IgD-negative memory B cell (primary cell): ENCODE data around the gene RIOK1. TPM values are rescaled to one million over a fixed set of nuclear protein-coding genes. Genes with fewer than 3 reads are reported as not detected.
A peak's percentile ranks its signal among the peaks of the same experiment; 100 is the strongest.

Source experiments
- H3K27ac Mint-ChIP-seq, 3 donors: one replicate each; pipeline ENCODE4 v1.8.0; 2020 to 2022; ENCODE audit warnings: mild to moderate bottlenecking in 3 of 3, mixed read lengths in 3 of 3, moderate library complexity in 1 of 3
- H3K27me3 Mint-ChIP-seq: one replicate; pipeline ENCODE4 v1.8.0; 2021; ENCODE audit warnings: mixed read lengths
- H3K36me3 Mint-ChIP-seq: one replicate; pipeline ENCODE4 v1.8.0; 2020; ENCODE audit warnings: mild to moderate bottlenecking, mixed read lengths
- H3K4me1 Mint-ChIP-seq, 3 donors: one replicate each; pipeline ENCODE4 v1.8.0; 2020 to 2022; ENCODE audit warnings: mixed read lengths in 3 of 3, mild to moderate bottlenecking in 1 of 3
- H3K4me3 Mint-ChIP-seq, 4 donors: one replicate each; pipeline ENCODE4 v1.8.0; 2020 to 2022; ENCODE audit warnings: mild to moderate bottlenecking in 4 of 4, mixed read lengths in 4 of 4, moderate library complexity in 3 of 4
- H3K9me3 Mint-ChIP-seq, 3 donors: one replicate each; pipeline ENCODE4 v1.8.0; 2020 to 2021; ENCODE audit warnings: mixed read lengths in 3 of 3, mild to moderate bottlenecking in 1 of 3
- polyA plus RNA-seq: library from polyadenylated mRNA; unstranded; fragments of 300-500 nt; fragmentation: Illumina TruSeq; gene quantifications from one replicate; pipeline ENCODE4 v1.2.3, GENCODE V29; 2021

Gene RIOK1
- polyA plus RNA-seq, 1 donor from 2014 or later, result 17.7 TPM

- Mint-ChIP-seq H3K27ac (peak overlapping the region; percentile 98 to 100 (median 99)), H3K36me3 (peaks cover 6% of the 10 kb centered on the region), H3K27me3 (peaks cover 2% of the 10 kb centered on the region), H3K4me1 (peaks cover 35% of the 10 kb centered on the region in 3 donors), H3K4me3 (peak overlapping the region; percentile 96 to 98 (median 97)), H3K9me3 (no peaks in the 10 kb centered on the region)
Measured at GRCh38 chr6:7390226-7390878, 744 bp downstream of the RIOK1 start.

- Mint-ChIP-seq H3K9me3 (no peaks in the 10 kb centered on the region), H3K36me3 (peaks cover 6% of the 10 kb centered on the region), H3K27me3 (peaks cover 2% of the 10 kb centered on the region), H3K4me3 (peak overlapping the region; percentile 96 to 98 (median 97)), H3K4me1 (peaks cover 35% of the 10 kb centered on the region in 3 donors), H3K27ac (peak overlapping the region in 2 of 3 donors; percentile 98 to 99)
Measured at GRCh38 chr6:7391151-7391550, 1.5 kb downstream of the RIOK1 start.

GRCh38 chr6:7392402-7392801, 2.8 kb downstream of the RIOK1 start:
- no peaks in the 10 kb centered on the region for H3K9me3 Mint-ChIP-seq
- H3K4me3 Mint-ChIP-seq, result peak overlapping the region in 1 of 4 donors; percentile 96
- H3K27me3 Mint-ChIP-seq, result peaks cover 2% of the 10 kb centered on the region
- peak overlapping the region in 2 of 3 donors; percentile 43 to 64 for H3K27ac Mint-ChIP-seq
- peaks cover 6% of the 10 kb centered on the region for H3K36me3 Mint-ChIP-seq
- H3K4me1 Mint-ChIP-seq, result peaks cover 34 to 35% (median 35%) of the 10 kb centered on the region in 3 donors

GRCh38 chr6:7401075-7401474, 11.5 kb downstream of the RIOK1 start:
- peak overlapping the region in 1 of 3 donors; percentile 71 for H3K27ac Mint-ChIP-seq
- peaks cover 10% of the 10 kb centered on the region for H3K36me3 Mint-ChIP-seq
- H3K4me1 Mint-ChIP-seq, result peaks cover 0 to 5% (median 2%) of the 10 kb centered on the region in 3 donors
- H3K27me3 Mint-ChIP-seq, result no peaks in the 10 kb centered on the region
- H3K9me3 Mint-ChIP-seq, result no peaks in the 10 kb centered on the region
- H3K4me3 Mint-ChIP-seq, result no peak overlapping the region

- no peaks in the 10 kb centered on the region for H3K27me3 Mint-ChIP-seq
Measured at GRCh38 chr6:7402716-7403115, 13.1 kb downstream of the RIOK1 start.

GRCh38 chr6:7404546-7404945, 14.9 kb downstream of the RIOK1 start:
- Mint-ChIP-seq H3K9me3 (no peaks in the 10 kb centered on the region), H3K36me3 (peaks cover 9% of the 10 kb centered on the region), H3K27me3 (no peaks in the 10 kb centered on the region), H3K4me1 (peaks cover 0 to 5% (median 2%) of the 10 kb centered on the region in 3 donors), H3K27ac (no peak overlapping the region), H3K4me3 (no peak overlapping the region)

More at GRCh38 chr6:7402716-7403115, 13.1 kb downstream of the RIOK1 start:
- H3K36me3 Mint-ChIP-seq, result peaks cover 10% of the 10 kb centered on the region
- no peaks in the 10 kb centered on the region for H3K9me3 Mint-ChIP-seq
- no peak overlapping the region for H3K27ac Mint-ChIP-seq
- H3K4me1 Mint-ChIP-seq, result peaks cover 0 to 5% (median 2%) of the 10 kb centered on the region in 3 donors
- no peak overlapping the region for H3K4me3 Mint-ChIP-seq

GRCh38 chr6:7406743-7407142, 17.1 kb downstream of the RIOK1 start:
- no peaks in the 10 kb centered on the region for H3K4me1 Mint-ChIP-seq
- peaks cover 6% of the 10 kb centered on the region for H3K36me3 Mint-ChIP-seq
- no peak overlapping the region for H3K4me3 Mint-ChIP-seq
- H3K27ac Mint-ChIP-seq, result no peak overlapping the region
- no peaks in the 10 kb centered on the region for H3K9me3 Mint-ChIP-seq
- no peaks in the 10 kb centered on the region for H3K27me3 Mint-ChIP-seq

GRCh38 chr6:7409740-7410139, 20.1 kb downstream of the RIOK1 start:
- no peak overlapping the region for H3K27ac Mint-ChIP-seq
- peaks cover 0 to 5% (median 0%) of the 10 kb centered on the region in 3 donors for H3K4me1 Mint-ChIP-seq
- peaks cover 3% of the 10 kb centered on the region for H3K36me3 Mint-ChIP-seq
- H3K27me3 Mint-ChIP-seq, result no peaks in the 10 kb centered on the region
- H3K9me3 Mint-ChIP-seq, result no peaks in the 10 kb centered on the region
- H3K4me3 Mint-ChIP-seq, result no peak overlapping the region

GRCh38 chr6:7410851-7411250, 21.2 kb downstream of the RIOK1 start:
- H3K4me3 Mint-ChIP-seq, result no peak overlapping the region
- no peaks in the 10 kb centered on the region for H3K27me3 Mint-ChIP-seq
- peaks cover 3% of the 10 kb centered on the region for H3K36me3 Mint-ChIP-seq
- no peak overlapping the region for H3K27ac Mint-ChIP-seq
- H3K4me1 Mint-ChIP-seq, result peaks cover 0 to 5% (median 0%) of the 10 kb centered on the region in 3 donors
- no peaks in the 10 kb centered on the region for H3K9me3 Mint-ChIP-seq

GRCh38 chr6:7411328-7411727, 21.7 kb downstream of the RIOK1 start:
- no peak overlapping the region for H3K4me3 Mint-ChIP-seq
- peaks cover 0 to 5% (median 0%) of the 10 kb centered on the region in 3 donors for H3K4me1 Mint-ChIP-seq
- H3K9me3 Mint-ChIP-seq, result no peaks in the 10 kb centered on the region
- H3K36me3 Mint-ChIP-seq, result peaks cover 3% of the 10 kb centered on the region
- no peaks in the 10 kb centered on the region for H3K27me3 Mint-ChIP-seq
- no peak overlapping the region for H3K27ac Mint-ChIP-seq

- Mint-ChIP-seq H3K9me3 (no peaks in the 10 kb centered on the region), H3K36me3 (peaks cover 6% of the 10 kb centered on the region), H3K27me3 (no peaks in the 10 kb centered on the region), H3K27ac (no peak overlapping the region), H3K4me3 (no peak overlapping the region), H3K4me1 (peaks cover 0 to 5% (median 0%) of the 10 kb centered on the region in 3 donors)
Measured at GRCh38 chr6:7413151-7413823, 23.7 kb downstream of the RIOK1 start.

GRCh38 chr6:7414811-7415210, 25.2 kb downstream of the RIOK1 start:
- no peaks in the 10 kb centered on the region for H3K27me3 Mint-ChIP-seq
- H3K4me1 Mint-ChIP-seq, result peaks cover 0 to 5% (median 0%) of the 10 kb centered on the region in 3 donors
- H3K4me3 Mint-ChIP-seq, result no peak overlapping the region
- peaks cover 6% of the 10 kb centered on the region for H3K36me3 Mint-ChIP-seq
- H3K9me3 Mint-ChIP-seq, result no peaks in the 10 kb centered on the region
- H3K27ac Mint-ChIP-seq, result no peak overlapping the region

GRCh38 chr6:7417684-7418083, 28.1 kb downstream of the RIOK1 start:
- Mint-ChIP-seq H3K9me3 (no peaks in the 10 kb centered on the region), H3K27me3 (no peaks in the 10 kb centered on the region), H3K4me3 (no peak overlapping the region), H3K4me1 (peaks cover 0 to 5% (median 0%) of the 10 kb centered on the region in 3 donors), H3K36me3 (peaks cover 8% of the 10 kb centered on the region), H3K27ac (no peak overlapping the region)

- Mint-ChIP-seq H3K9me3 (no peaks in the 10 kb centered on the region), H3K27ac (peak overlapping the region in 1 of 3 donors; percentile 11), H3K4me3 (no peak overlapping the region), H3K36me3 (peaks cover 8% of the 10 kb centered on the region), H3K27me3 (no peaks in the 10 kb centered on the region), H3K4me1 (peaks cover 0 to 1% (median 0%) of the 10 kb centered on the region in 3 donors)
Measured at GRCh38 chr6:7418238-7418905, 28.8 kb downstream of the RIOK1 start.

GRCh38 chr6:7419065-7419464, 29.5 kb downstream of the RIOK1 start:
- no peaks in the 10 kb centered on the region for H3K4me1 Mint-ChIP-seq

More at GRCh38 chr6:7419065-7419464, 29.5 kb downstream of the RIOK1 start:
- H3K27me3 Mint-ChIP-seq, result no peaks in the 10 kb centered on the region
- peak overlapping the region in 1 of 3 donors; percentile 47 for H3K27ac Mint-ChIP-seq
- H3K4me3 Mint-ChIP-seq, result no peak overlapping the region
- H3K9me3 Mint-ChIP-seq, result no peaks in the 10 kb centered on the region
- H3K36me3 Mint-ChIP-seq, result peaks cover 8% of the 10 kb centered on the region
